ENCODE results near the gene CIPC. TPM values are rescaled to one million over a fixed set of nuclear protein-coding genes. Genes with fewer than 3 reads are reported as not detected.

The CIPC gene
- total RNA-seq, 1 experiment from 2014 or later = 20.6 TPM

- POLR2A ChIA-PET = interaction anchor here (1.8 kb wide), 1 partner anchor 14 kb away, joined by 6 read pairs; no protein-coding TSS in a partner anchor
- H3K9ac ChIP-seq (ENCODE audit: low read length) = no peak overlapping the region
Observed at GRCh38 chr14:77086017-77086727, 11.9 kb upstream of the CIPC start.

More at GRCh38 chr14:77086017-77086727, 11.9 kb upstream of the CIPC start:
- Histone ChIP-seq H3K79me2 (ENCODE audit: insufficient read depth, low read length) (no peaks in the 10 kb centered on the region), H3K9me3 (ENCODE audit: control insufficient read depth in 1 of 2, insufficient read depth in 1 of 2, low read depth in 1 of 2, low read length in 2 of 2) (0 out of 4 replicates have a peak, but pooled peaks cover 3 to 4% of the 10 kb centered on the region in 2 experiments), H3K9me2 (ENCODE audit: insufficient read depth) (no peaks in the 10 kb centered on the region), H3K4me2 (ENCODE audit: low read length) (no peak overlapping the region), H3K27ac (ENCODE audit: low read depth, low read length) (no peak overlapping the region), H3K4me1 (ENCODE audit: control insufficient read depth in 1 of 2, insufficient read depth in 2 of 2, low read length in 2 of 2) (peaks cover 22 to 27% of the 10 kb centered on the region in 2 experiments), H3K4me3 (replicated peaks in 1 of 2; ENCODE audit: low read depth in 1 of 2, low read length in 2 of 2) (no peak overlapping the region), H3K36me3 (ENCODE audit: control insufficient read depth in 1 of 2, insufficient read depth in 2 of 2, low read length in 2 of 2) (no peaks in the 10 kb centered on the region), H2AFZ (ENCODE audit: low read depth, low read length, poor library complexity, severe bottlenecking) (no peak overlapping the region), H3K27me3 (ENCODE audit: insufficient read depth, low read length) (no peaks in the 10 kb centered on the region), H4K20me1 (ENCODE audit: insufficient read depth) (no peaks in the 10 kb centered on the region)
- intact Hi-C loops (cut with micrococcal nuclease) = no loop called here
- DNase-seq (ENCODE audit: low read depth, low spot score) (no peak), ATAC-seq (peak; percentile 48; the same call in 1 of the 2 replicates)
- ChIA-PET CTCF (interaction anchor here (0.7 to 2.6 kb wide), 7 partner anchors 8 to 214 kb away, joined by 3 to 10 read pairs (median 5); no protein-coding TSS in a partner anchor), RAD21 (ENCODE audit: low non-redundant PET in 1 of 2, low total read pairs in 2 of 2, uncharacterized antibody in 2 of 2, unreplicated experiment in 2 of 2) (interaction anchor here in 1 of 2 experiments (1.1 to 1.3 kb wide), 2 partner anchors 9 to 14 kb away, joined by 4 read pairs; no protein-coding TSS in a partner anchor)
- BruUV-seq (replicated peaks) = no TSS peak
- TF ChIP-seq CEBPB (IDR thresholded peaks at IDR 0.05; ENCODE audit: low read depth) (no peak), EZH2phosphoT487 (IDR thresholded peaks at IDR 0.05; ENCODE audit: borderline replicate concordance) (no peak), ZBTB33 (IDR thresholded peaks at IDR 0.05; ENCODE audit: extremely low read depth, insufficient replicate concordance, low read length) (no peak), ZNF274 (IDR thresholded peaks at IDR 0.05; ENCODE audit: low read depth, low read length) (no peak), EGR1 (IDR thresholded peaks at IDR 0.05; ENCODE audit: low read depth) (no peak), FOSL1 (IDR thresholded peaks at IDR 0.05; ENCODE audit: low read depth) (no peak), REST (IDR thresholded peaks at IDR 0.05; ENCODE audit: low read depth) (no peak)
